HG03108 (cell line): ENCODE data around the gene ETV6.

Experiments
- ATAC-seq: cut with Tn5 transposase; IDR thresholded peaks from one replicate; pipeline ENCODE4 v1.9.1; 2021; ENCODE audit warnings: moderate library complexity; ENCODE audit not compliant: unreplicated experiment

Gene ETV6

GRCh38 chr12:11732023-11732422 lies 82.5 kb downstream of the ETV6 start:
- no peak for ATAC-seq

GRCh38 chr12:11732715-11733114 lies 83.2 kb downstream of the ETV6 start:
- no peak for ATAC-seq

- no peak for ATAC-seq
Observed at GRCh38 chr12:11734580-11735180, 85.2 kb downstream of the ETV6 start.

- no peak for ATAC-seq
Observed at GRCh38 chr12:11738450-11738849, 89.0 kb downstream of the ETV6 start.

- ATAC-seq: no peak
Observed at GRCh38 chr12:11739980-11740577, 90.6 kb downstream of the ETV6 start.

GRCh38 chr12:11741434-11742092 lies 92.1 kb downstream of the ETV6 start:
- ATAC-seq: no peak

- ATAC-seq: no peak
Observed at GRCh38 chr12:11743423-11744409, 94.2 kb downstream of the ETV6 start.

- ATAC-seq: no peak
Observed at GRCh38 chr12:11744410-11744801, 94.9 kb downstream of the ETV6 start.

GRCh38 chr12:11745113-11745512 lies 95.6 kb downstream of the ETV6 start:
- ATAC-seq: no peak

GRCh38 chr12:11746024-11746771 lies 96.7 kb downstream of the ETV6 start:
- peak; percentile 28 for ATAC-seq

GRCh38 chr12:11746940-11747716 lies 97.7 kb downstream of the ETV6 start:
- no peak for ATAC-seq

- no peak for ATAC-seq
Observed at GRCh38 chr12:11747969-11748368, 98.5 kb downstream of the ETV6 start.

GRCh38 chr12:11748903-11749302 lies 99.4 kb downstream of the ETV6 start:
- ATAC-seq: no peak

- peak; percentile 51 for ATAC-seq
Observed at GRCh38 chr12:11749943-11750690, 100.6 kb downstream of the ETV6 start.

GRCh38 chr12:11752403-11753149 lies 103.1 kb downstream of the ETV6 start:
- ATAC-seq: no peak

- ATAC-seq: no peak
Observed at GRCh38 chr12:11753150-11753499, 103.7 kb downstream of the ETV6 start.

- ATAC-seq: no peak
Observed at GRCh38 chr12:11753826-11754225, 104.4 kb downstream of the ETV6 start.

- ATAC-seq: no peak
Observed at GRCh38 chr12:11754256-11754655, 104.8 kb downstream of the ETV6 start.
